ENCODE measurements around the gene CLEC4G.

DNA sequence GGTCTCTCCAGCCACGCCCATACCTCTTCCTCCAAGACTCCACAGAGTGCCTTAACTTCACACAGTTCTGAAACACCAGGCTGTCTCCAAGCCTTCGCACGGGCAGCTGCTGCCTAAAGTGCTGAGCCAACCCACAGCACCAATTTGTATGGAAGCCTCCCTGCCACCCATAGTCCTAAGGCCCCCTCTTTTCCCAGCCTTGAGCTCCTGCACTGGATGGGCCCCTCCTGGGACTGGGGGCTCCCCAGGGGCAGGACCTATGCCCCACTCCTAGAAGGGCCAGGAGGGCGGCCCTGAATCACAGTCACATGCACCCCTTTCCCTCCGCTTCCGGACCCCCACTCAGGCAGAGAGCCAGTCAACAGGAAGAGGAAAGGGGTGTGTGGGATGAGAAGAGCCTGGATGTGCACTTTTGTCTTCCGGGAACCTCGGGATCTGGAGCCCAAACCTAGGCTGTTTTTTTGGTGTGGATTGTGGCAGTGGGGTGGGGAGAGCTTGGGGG, 24.9 kb downstream of the CLEC4G start:
- TF ChIP-seq, protein P1, sequence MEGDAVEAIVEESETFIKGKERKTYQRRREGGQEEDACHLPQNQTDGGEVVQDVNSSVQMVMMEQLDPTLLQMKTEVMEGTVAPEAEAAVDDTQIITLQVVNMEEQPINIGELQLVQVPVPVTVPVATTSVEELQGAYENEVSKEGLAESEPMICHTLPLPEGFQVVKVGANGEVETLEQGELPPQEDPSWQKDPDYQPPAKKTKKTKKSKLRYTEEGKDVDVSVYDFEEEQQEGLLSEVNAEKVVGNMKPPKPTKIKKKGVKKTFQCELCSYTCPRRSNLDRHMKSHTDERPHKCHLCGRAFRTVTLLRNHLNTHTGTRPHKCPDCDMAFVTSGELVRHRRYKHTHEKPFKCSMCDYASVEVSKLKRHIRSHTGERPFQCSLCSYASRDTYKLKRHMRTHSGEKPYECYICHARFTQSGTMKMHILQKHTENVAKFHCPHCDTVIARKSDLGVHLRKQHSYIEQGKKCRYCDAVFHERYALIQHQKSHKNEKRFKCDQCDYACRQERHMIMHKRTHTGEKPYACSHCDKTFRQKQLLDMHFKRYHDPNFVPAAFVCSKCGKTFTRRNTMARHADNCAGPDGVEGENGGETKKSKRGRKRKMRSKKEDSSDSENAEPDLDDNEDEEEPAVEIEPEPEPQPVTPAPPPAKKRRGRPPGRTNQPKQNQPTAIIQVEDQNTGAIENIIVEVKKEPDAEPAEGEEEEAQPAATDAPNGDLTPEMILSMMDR (IDR thresholded peaks at IDR 0.05; ENCODE audit: poor library complexity): no peak
- TF ChIP-seq EZH2 (IDR thresholded peaks at IDR 0.05; ENCODE audit: borderline replicate concordance) (no peak), EZH2phosphoT487 (IDR thresholded peaks at IDR 0.05; ENCODE audit: low read depth, severe bottlenecking, unreplicated experiment) (no peak)

All from hepatocyte (in vitro differentiated cells).